Prostate gland (tissue), 2 donors: ENCODE measurements around the gene RAB4B.
"Not testable (repeated sequence)": the region's sequence is repeated elsewhere in the genome, so short reads cannot be mapped to it uniquely, and the experiment has no call there.

ENCODE experiments used
- POLR2A ChIP-seq: fragments of 450-650 bp; IDR thresholded peaks from one replicate; pipeline ENCODE4 v1.6.1; 2016; ENCODE audit warnings: antibody characterized with exemption, mild to moderate bottlenecking
- TF ChIP-seq, protein P1 (sequence below), 4 experiments: fragments of 200-600 bp in 2 of 4; fragments of 450-650 bp in 2 of 4; sonication (generic) in 2 of 4; IDR thresholded peaks; 1 replicate in 3 of 4; 2 replicates in 1 of 4; pipeline ENCODE4 v1.5.1; 2016 to 2019; ENCODE audit warnings: antibody characterized with exemption in 4 of 4, mild to moderate bottlenecking in 2 of 4, moderate library complexity in 2 of 4

GRCh38 chr19:40824916-40825315, 46.9 kb downstream of the RAB4B start:
- TF ChIP-seq, protein P1, sequence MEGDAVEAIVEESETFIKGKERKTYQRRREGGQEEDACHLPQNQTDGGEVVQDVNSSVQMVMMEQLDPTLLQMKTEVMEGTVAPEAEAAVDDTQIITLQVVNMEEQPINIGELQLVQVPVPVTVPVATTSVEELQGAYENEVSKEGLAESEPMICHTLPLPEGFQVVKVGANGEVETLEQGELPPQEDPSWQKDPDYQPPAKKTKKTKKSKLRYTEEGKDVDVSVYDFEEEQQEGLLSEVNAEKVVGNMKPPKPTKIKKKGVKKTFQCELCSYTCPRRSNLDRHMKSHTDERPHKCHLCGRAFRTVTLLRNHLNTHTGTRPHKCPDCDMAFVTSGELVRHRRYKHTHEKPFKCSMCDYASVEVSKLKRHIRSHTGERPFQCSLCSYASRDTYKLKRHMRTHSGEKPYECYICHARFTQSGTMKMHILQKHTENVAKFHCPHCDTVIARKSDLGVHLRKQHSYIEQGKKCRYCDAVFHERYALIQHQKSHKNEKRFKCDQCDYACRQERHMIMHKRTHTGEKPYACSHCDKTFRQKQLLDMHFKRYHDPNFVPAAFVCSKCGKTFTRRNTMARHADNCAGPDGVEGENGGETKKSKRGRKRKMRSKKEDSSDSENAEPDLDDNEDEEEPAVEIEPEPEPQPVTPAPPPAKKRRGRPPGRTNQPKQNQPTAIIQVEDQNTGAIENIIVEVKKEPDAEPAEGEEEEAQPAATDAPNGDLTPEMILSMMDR (IDR thresholded peaks at IDR 0.05) = not testable (repeated sequence)
- TF ChIP-seq POLR2A = not testable (repeated sequence)
